ENCODE results near the gene HIGD1A.

Gene HIGD1A

DNA sequence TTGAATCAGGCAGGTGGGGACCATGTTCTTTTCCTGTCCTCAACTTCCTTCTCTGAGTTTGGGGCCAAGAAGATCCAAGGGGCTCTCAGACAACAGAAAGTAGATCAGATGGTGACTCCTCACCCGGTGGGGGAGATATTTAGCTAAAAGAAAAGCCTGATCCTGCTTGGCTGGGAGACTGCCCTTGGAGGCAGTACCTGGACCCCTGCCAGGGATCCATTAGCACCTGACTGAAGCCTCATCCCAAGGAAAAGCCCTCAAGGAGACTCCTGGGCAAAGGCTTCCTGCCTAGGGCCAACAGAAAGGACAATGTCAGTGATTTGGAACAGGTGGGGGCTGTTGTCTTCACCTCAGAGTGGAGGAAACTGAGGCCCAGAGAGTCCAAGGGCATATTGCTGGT is 68.2 kb downstream of the HIGD1A start:
- Histone ChIP-seq H3K27me3 (ENCODE audit: control insufficient read depth, insufficient read depth, low read length) (no peaks in the 10 kb centered on the region; the same call in 1 of the 2 replicates), H3K4me1 (ENCODE audit: control insufficient read depth, insufficient read depth, low read length) (peaks cover 10% of the 10 kb centered on the region), H3K4me3 (ENCODE audit: low read length) (no peak overlapping the region), H3K9me3 (ENCODE audit: control insufficient read depth, insufficient read depth, low read length) (no peaks in the 10 kb centered on the region), H3K27ac (ENCODE audit: low read length) (no peak overlapping the region), H3K36me3 (ENCODE audit: control insufficient read depth, insufficient read depth, low read length) (no peaks in the 10 kb centered on the region)
- no CpG with 5 or more reads among the region's 1 CpG for WGBS (ENCODE audit: insufficient coverage, insufficient read length)
- no peak for DNase-seq (ENCODE audit: low read depth, low spot score)

GRCh38 chr3:42735615-42736014 is 68.7 kb downstream of the HIGD1A start:
- Histone ChIP-seq H3K36me3 (ENCODE audit: control insufficient read depth, insufficient read depth, low read length) (no peaks in the 10 kb centered on the region), H3K4me3 (ENCODE audit: low read length) (no peak overlapping the region), H3K4me1 (ENCODE audit: control insufficient read depth, insufficient read depth, low read length) (peaks cover 10% of the 10 kb centered on the region), H3K9me3 (ENCODE audit: control insufficient read depth, insufficient read depth, low read length) (no peaks in the 10 kb centered on the region), H3K27me3 (ENCODE audit: control insufficient read depth, insufficient read depth, low read length) (no peaks in the 10 kb centered on the region), H3K27ac (ENCODE audit: low read length) (no peak overlapping the region)
- DNase-seq (ENCODE audit: low read depth, low spot score) = no peak
- no CpG with 5 or more reads among the region's 12 CpGs for WGBS (ENCODE audit: insufficient coverage, insufficient read length)

DNA sequence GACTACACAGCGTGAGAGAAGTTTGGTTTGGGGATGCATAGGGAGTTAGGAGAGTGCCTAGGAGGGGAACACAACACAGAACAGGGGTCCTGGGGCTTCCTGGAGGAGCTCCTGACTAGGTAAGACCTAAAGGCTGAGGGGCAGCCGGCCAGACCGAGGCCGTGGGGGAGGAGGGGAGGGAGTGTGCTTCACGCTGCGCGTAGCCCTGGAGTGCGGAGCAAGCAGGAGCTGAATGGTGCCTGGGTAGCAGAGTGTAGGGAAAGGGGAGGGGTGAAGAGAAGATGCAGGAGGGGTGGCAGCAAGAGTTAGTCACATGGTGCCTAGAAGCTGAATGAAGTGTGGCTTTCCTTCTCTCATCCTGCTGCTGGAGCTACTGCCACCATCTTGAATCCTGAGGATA is 69.3 kb downstream of the HIGD1A start:
- no peak for DNase-seq (ENCODE audit: low read depth, low spot score)
- H3K4me1 ChIP-seq (ENCODE audit: control insufficient read depth, insufficient read depth, low read length) = peaks cover 10% of the 10 kb centered on the region
- H3K36me3 ChIP-seq (ENCODE audit: control insufficient read depth, insufficient read depth, low read length) = no peaks in the 10 kb centered on the region
- H3K9me3 ChIP-seq (ENCODE audit: control insufficient read depth, insufficient read depth, low read length) = no peaks in the 10 kb centered on the region
- WGBS (ENCODE audit: insufficient coverage, insufficient read length) = no CpG with 5 or more reads among the region's 8 CpGs
- H3K27me3 ChIP-seq (ENCODE audit: control insufficient read depth, insufficient read depth, low read length) = no peaks in the 10 kb centered on the region
- H3K4me3 ChIP-seq (ENCODE audit: low read length) = no peak overlapping the region
- no peak overlapping the region for H3K27ac ChIP-seq (ENCODE audit: low read length)

- no CpG with 5 or more reads among the region's 6 CpGs for WGBS (ENCODE audit: insufficient coverage, insufficient read length)
Measured at GRCh38 chr3:42734263-42734860, 69.9 kb downstream of the HIGD1A start.

GRCh38 chr3:42733501-42734262 is 70.6 kb downstream of the HIGD1A start:
- H3K27ac ChIP-seq (ENCODE audit: low read length) = no peak overlapping the region
- H3K9me3 ChIP-seq (ENCODE audit: control insufficient read depth, insufficient read depth, low read length) = no peaks in the 10 kb centered on the region
- H3K27me3 ChIP-seq (ENCODE audit: control insufficient read depth, insufficient read depth, low read length) = no peaks in the 10 kb centered on the region
- no peaks in the 10 kb centered on the region for H3K36me3 ChIP-seq (ENCODE audit: control insufficient read depth, insufficient read depth, low read length)
- H3K4me1 ChIP-seq (ENCODE audit: control insufficient read depth, insufficient read depth, low read length) = peaks cover 10% of the 10 kb centered on the region
- no CpG with 5 or more reads among the region's 13 CpGs for WGBS (ENCODE audit: insufficient coverage, insufficient read length)
- no peak overlapping the region for H3K4me3 ChIP-seq (ENCODE audit: low read length)
- no peak for DNase-seq (ENCODE audit: low read depth, low spot score)

More at GRCh38 chr3:42734263-42734860, 69.9 kb downstream of the HIGD1A start:
- Histone ChIP-seq H3K4me1 (ENCODE audit: control insufficient read depth, insufficient read depth, low read length) (peaks cover 10% of the 10 kb centered on the region), H3K27me3 (ENCODE audit: control insufficient read depth, insufficient read depth, low read length) (no peaks in the 10 kb centered on the region), H3K4me3 (ENCODE audit: low read length) (no peak overlapping the region), H3K36me3 (ENCODE audit: control insufficient read depth, insufficient read depth, low read length) (no peaks in the 10 kb centered on the region), H3K9me3 (ENCODE audit: control insufficient read depth, insufficient read depth, low read length) (no peaks in the 10 kb centered on the region), H3K27ac (ENCODE audit: low read length) (no peak overlapping the region)
- no peak for DNase-seq (ENCODE audit: low read depth, low spot score)

Data from iPS DF 6.9 (cell line).